DMS53 treated with DMSO at 0.1 percent for 48 hours (cell line): ENCODE results near the gene CABCOCO1.
A peak's percentile ranks its signal among the peaks of the same experiment; 100 is the strongest.
"Not testable (repeated sequence)": the region's sequence is repeated elsewhere in the genome, so short reads cannot be mapped to it uniquely, and the experiment has no call there.

ENCODE experiments used
- DNase-seq: peaks from one replicate; lab custom pipeline; 2025; ENCODE audit not compliant: unreplicated experiment; lab: John Stamatoyannopoulos, UW

The CABCOCO1 gene

GRCh38 chr10:61642676-61643075 lies 20.1 kb upstream of the CABCOCO1 start:
- no peak for DNase-seq

GRCh38 chr10:61643316-61643751 lies 19.4 kb upstream of the CABCOCO1 start:
- DNase-seq, result no peak

GRCh38 chr10:61653699-61654098 lies 9.0 kb upstream of the CABCOCO1 start:
- no peak for DNase-seq

GRCh38 chr10:61655335-61655851 lies 7.3 kb upstream of the CABCOCO1 start:
- no peak for DNase-seq

- DNase-seq, result no peak
Measured at GRCh38 chr10:61663466-61663865, 737 bp downstream of the CABCOCO1 start.

GRCh38 chr10:61664985-61665384 lies 2.3 kb downstream of the CABCOCO1 start:
- DNase-seq, result no peak

GRCh38 chr10:61669161-61669725 lies 6.5 kb downstream of the CABCOCO1 start:
- no peak for DNase-seq

- DNase-seq, result no peak
Measured at GRCh38 chr10:61669849-61670248, 7.1 kb downstream of the CABCOCO1 start.

- no peak for DNase-seq
Measured at GRCh38 chr10:61673360-61673759, 10.6 kb downstream of the CABCOCO1 start.

- no peak for DNase-seq
Measured at GRCh38 chr10:61682323-61682722, 19.6 kb downstream of the CABCOCO1 start.

- no peak for DNase-seq
Measured at GRCh38 chr10:61683319-61683718, 20.6 kb downstream of the CABCOCO1 start.

- DNase-seq, result no peak
Measured at GRCh38 chr10:61684894-61685507, 22.3 kb downstream of the CABCOCO1 start.

- no peak for DNase-seq
Measured at GRCh38 chr10:61688551-61689308, 26.0 kb downstream of the CABCOCO1 start.

- DNase-seq, result not testable (repeated sequence)
Measured at GRCh38 chr10:61691667-61692066, 28.9 kb downstream of the CABCOCO1 start.

GRCh38 chr10:61692447-61693010 lies 29.8 kb downstream of the CABCOCO1 start:
- DNase-seq, result no peak

- DNase-seq, result no peak
Measured at GRCh38 chr10:61698968-61699655, 36.4 kb downstream of the CABCOCO1 start.

GRCh38 chr10:61701055-61701705 lies 38.5 kb downstream of the CABCOCO1 start:
- no peak for DNase-seq

GRCh38 chr10:61701706-61702105 lies 39.0 kb downstream of the CABCOCO1 start:
- no peak for DNase-seq

GRCh38 chr10:61702584-61702983 lies 39.9 kb downstream of the CABCOCO1 start:
- peak; percentile 13 for DNase-seq

GRCh38 chr10:61705022-61705613 lies 42.4 kb downstream of the CABCOCO1 start:
- DNase-seq, result no peak
